ENCODE results near the gene BCO1. TPM values are rescaled to one million over a fixed set of nuclear protein-coding genes. Genes with fewer than 3 reads are reported as not detected.
A peak's percentile ranks its signal among the peaks of the same experiment; 100 is the strongest.

The BCO1 gene
- total and polyA plus RNA-seq, 4 experiments from 2014 or later: not detected

GRCh38 chr16:81318711-81319110, 80.2 kb downstream of the BCO1 start:
- POLR2A ChIA-PET (ENCODE audit: partially characterized antibody): no interaction called here
- no peak for DNase-seq
- Histone ChIP-seq H3K9me3 (ENCODE audit: control insufficient read depth in 1 of 2, low read length in 2 of 2) (no peaks in the 10 kb centered on the region), H3K36me3 (ENCODE audit: insufficient read depth, low read length) (no peaks in the 10 kb centered on the region), H3K4me1 (ENCODE audit: insufficient read depth, low read length) (peaks cover 13% of the 10 kb centered on the region), H3K27ac (ENCODE audit: low read depth, low read length) (no peak overlapping the region), H3K27me3 (ENCODE audit: insufficient read depth, low read length) (no peaks in the 10 kb centered on the region), H3K4me3 (ENCODE audit: low read length in 2 of 2) (no peak overlapping the region)
- Mint-ChIP-seq H3K27ac (no peak overlapping the region), H3K27me3 (no peaks in the 10 kb centered on the region), H3K4me3 (no peak overlapping the region), H3K36me3 (peaks cover 0 to 14% of the 10 kb centered on the region in 2 donors), H3K9me3 (no peaks in the 10 kb centered on the region), H3K4me1 (peaks cover 23 to 44% (median 26%) of the 10 kb centered on the region in 4 donors)
- intact Hi-C loops (cut with micrococcal nuclease): loop anchor here (10.0 kb wide), 4 partner anchors 514 to 1336 kb away; partner anchors contain the start of genes CDYL2, DYNLRB2 and MPHOSPH6
- CTCF ChIA-PET (ENCODE audit: partially characterized antibody): no interaction called here

- Mint-ChIP-seq H3K9me3 (no peaks in the 10 kb centered on the region), H3K27me3 (no peaks in the 10 kb centered on the region), H3K4me1 (peaks cover 18 to 42% (median 22%) of the 10 kb centered on the region in 4 donors), H3K36me3 (peaks cover 0 to 8% of the 10 kb centered on the region in 2 donors), H3K4me3 (no peak overlapping the region), H3K27ac (peak overlapping the region in 1 of 7 donors; percentile 65)
- ChIA-PET POLR2A (ENCODE audit: partially characterized antibody) (no interaction called here), CTCF (ENCODE audit: partially characterized antibody) (interaction anchor here (0.6 kb wide), 1 partner anchor 10 kb away, joined by 3 read pairs; no protein-coding TSS in a partner anchor)
- Histone ChIP-seq H3K27ac (ENCODE audit: low read depth, low read length) (no peak overlapping the region), H3K9me3 (ENCODE audit: control insufficient read depth in 1 of 2, low read length in 2 of 2) (no peaks in the 10 kb centered on the region), H3K4me3 (ENCODE audit: low read length in 2 of 2) (no peak overlapping the region), H3K27me3 (ENCODE audit: insufficient read depth, low read length) (no peaks in the 10 kb centered on the region), H3K4me1 (ENCODE audit: insufficient read depth, low read length) (peaks cover 7% of the 10 kb centered on the region), H3K36me3 (ENCODE audit: insufficient read depth, low read length) (no peaks in the 10 kb centered on the region)
- intact Hi-C loops (cut with micrococcal nuclease): loop anchor here (10.0 kb wide), 4 partner anchors 515 to 1335 kb away; partner anchors contain the start of genes CDYL2, DYNLRB2 and MPHOSPH6
- no peak for DNase-seq
Observed at GRCh38 chr16:81319221-81319912, 80.9 kb downstream of the BCO1 start.

GRCh38 chr16:81321039-81321438, 82.5 kb downstream of the BCO1 start:
- H3K9me3 Mint-ChIP-seq: no peaks in the 10 kb centered on the region
- peaks cover 19 to 39% (median 24%) of the 10 kb centered on the region in 4 donors for H3K4me1 Mint-ChIP-seq
- intact Hi-C loops (cut with micrococcal nuclease): no loop called here
- Histone ChIP-seq H3K4me3 (ENCODE audit: low read length in 2 of 2) (no peak overlapping the region), H3K4me1 (ENCODE audit: insufficient read depth, low read length) (peaks cover 2% of the 10 kb centered on the region), H3K27me3 (ENCODE audit: insufficient read depth, low read length) (no peaks in the 10 kb centered on the region), H3K27ac (ENCODE audit: low read depth, low read length) (no peak overlapping the region), H3K9me3 (ENCODE audit: control insufficient read depth in 1 of 2, low read length in 2 of 2) (no peaks in the 10 kb centered on the region), H3K36me3 (ENCODE audit: insufficient read depth, low read length) (no peaks in the 10 kb centered on the region)
- CTCF ChIA-PET (ENCODE audit: partially characterized antibody): no interaction called here
- H3K4me3 Mint-ChIP-seq: no peak overlapping the region
- H3K27ac Mint-ChIP-seq: no peak overlapping the region
- POLR2A ChIA-PET (ENCODE audit: partially characterized antibody): no interaction called here
- no peak for DNase-seq
- H3K36me3 Mint-ChIP-seq: peaks cover 3 to 7% of the 10 kb centered on the region in 2 donors
- H3K27me3 Mint-ChIP-seq: no peaks in the 10 kb centered on the region

GRCh38 chr16:81321536-81321935, 83.0 kb downstream of the BCO1 start:
- ChIA-PET CTCF (ENCODE audit: partially characterized antibody) (no interaction called here), POLR2A (ENCODE audit: partially characterized antibody) (no interaction called here)
- intact Hi-C loops (cut with micrococcal nuclease): no loop called here
- no peak overlapping the region for H3K4me3 ChIP-seq (ENCODE audit: low read length in 2 of 2)
- Mint-ChIP-seq H3K27me3 (no peaks in the 10 kb centered on the region), H3K4me1 (peaks cover 17 to 37% (median 22%) of the 10 kb centered on the region in 4 donors), H3K9me3 (no peaks in the 10 kb centered on the region), H3K4me3 (no peak overlapping the region), H3K27ac (no peak overlapping the region), H3K36me3 (peaks cover 3 to 7% of the 10 kb centered on the region in 2 donors)
- DNase-seq: no peak
- no peak overlapping the region for H3K27ac ChIP-seq (ENCODE audit: low read depth, low read length)
- no peaks in the 10 kb centered on the region for H3K9me3 ChIP-seq (ENCODE audit: control insufficient read depth in 1 of 2, low read length in 2 of 2)
- H3K4me1 ChIP-seq (ENCODE audit: insufficient read depth, low read length): no peaks in the 10 kb centered on the region
- H3K27me3 ChIP-seq (ENCODE audit: insufficient read depth, low read length): no peaks in the 10 kb centered on the region
- no peaks in the 10 kb centered on the region for H3K36me3 ChIP-seq (ENCODE audit: insufficient read depth, low read length)

GRCh38 chr16:81324808-81325207, 86.3 kb downstream of the BCO1 start:
- no peaks in the 10 kb centered on the region for H3K9me3 ChIP-seq (ENCODE audit: control insufficient read depth in 1 of 2, low read length in 2 of 2)
- no peaks in the 10 kb centered on the region for H3K4me1 ChIP-seq (ENCODE audit: insufficient read depth, low read length)
- Mint-ChIP-seq H3K9me3 (no peaks in the 10 kb centered on the region), H3K4me3 (no peak overlapping the region), H3K27me3 (no peaks in the 10 kb centered on the region), H3K27ac (no peak overlapping the region), H3K36me3 (peaks cover 4 to 11% of the 10 kb centered on the region in 2 donors), H3K4me1 (peaks cover 10 to 23% (median 17%) of the 10 kb centered on the region in 4 donors)
- no peaks in the 10 kb centered on the region for H3K36me3 ChIP-seq (ENCODE audit: insufficient read depth, low read length)
- H3K27ac ChIP-seq (ENCODE audit: low read depth, low read length): no peak overlapping the region
- H3K4me3 ChIP-seq (ENCODE audit: low read length in 2 of 2): no peak overlapping the region
- ChIA-PET POLR2A (ENCODE audit: partially characterized antibody) (interaction anchor here (1.5 kb wide), 1 partner anchor 10 kb away, joined by 3 read pairs; the partner anchor contains the start of gene GAN), CTCF (ENCODE audit: partially characterized antibody) (no interaction called here)
- intact Hi-C loops (cut with micrococcal nuclease): no loop called here
- no peaks in the 10 kb centered on the region for H3K27me3 ChIP-seq (ENCODE audit: insufficient read depth, low read length)
- no peak for DNase-seq

GRCh38 chr16:81327011-81327410, 88.5 kb downstream of the BCO1 start:
- no peaks in the 10 kb centered on the region for H3K36me3 ChIP-seq (ENCODE audit: insufficient read depth, low read length)
- no peak for DNase-seq
- CTCF ChIA-PET (ENCODE audit: partially characterized antibody): interaction anchor here (1.2 kb wide), 1 partner anchor 39 kb away, joined by 3 read pairs; no protein-coding TSS in a partner anchor
- H3K27me3 ChIP-seq (ENCODE audit: insufficient read depth, low read length): no peaks in the 10 kb centered on the region
- no peaks in the 10 kb centered on the region for H3K4me1 ChIP-seq (ENCODE audit: insufficient read depth, low read length)
- peaks cover 4 to 23% of the 10 kb centered on the region in 2 donors for H3K36me3 Mint-ChIP-seq
- H3K4me3 Mint-ChIP-seq: no peak overlapping the region
- H3K27me3 Mint-ChIP-seq: no peaks in the 10 kb centered on the region
- intact Hi-C loops (cut with micrococcal nuclease): no loop called here
- H3K4me3 ChIP-seq (ENCODE audit: low read length in 2 of 2): no peak overlapping the region
- no peak overlapping the region for H3K27ac ChIP-seq (ENCODE audit: low read depth, low read length)
- POLR2A ChIA-PET (ENCODE audit: partially characterized antibody): no interaction called here
- no peak overlapping the region for H3K27ac Mint-ChIP-seq
- peaks cover 10 to 28% (median 14%) of the 10 kb centered on the region in 4 donors for H3K4me1 Mint-ChIP-seq
- no peaks in the 10 kb centered on the region for H3K9me3 Mint-ChIP-seq
- H3K9me3 ChIP-seq (ENCODE audit: control insufficient read depth in 1 of 2, low read length in 2 of 2): no peaks in the 10 kb centered on the region

GRCh38 chr16:81327447-81328196, 89.1 kb downstream of the BCO1 start:
- Histone ChIP-seq H3K36me3 (ENCODE audit: insufficient read depth, low read length) (no peaks in the 10 kb centered on the region), H3K27me3 (ENCODE audit: insufficient read depth, low read length) (no peaks in the 10 kb centered on the region), H3K4me1 (ENCODE audit: insufficient read depth, low read length) (no peaks in the 10 kb centered on the region), H3K4me3 (ENCODE audit: low read length in 2 of 2) (no peak overlapping the region), H3K9me3 (ENCODE audit: control insufficient read depth in 1 of 2, low read length in 2 of 2) (no peaks in the 10 kb centered on the region), H3K27ac (ENCODE audit: low read depth, low read length) (no peak overlapping the region)
- ChIA-PET POLR2A (ENCODE audit: partially characterized antibody) (no interaction called here), CTCF (ENCODE audit: partially characterized antibody) (interaction anchor here (1.2 kb wide), 1 partner anchor 38 kb away, joined by 3 read pairs; no protein-coding TSS in a partner anchor)
- H3K4me1 Mint-ChIP-seq: peaks cover 12 to 28% (median 16%) of the 10 kb centered on the region in 4 donors
- H3K27me3 Mint-ChIP-seq: no peaks in the 10 kb centered on the region
- H3K36me3 Mint-ChIP-seq: peaks cover 8 to 23% of the 10 kb centered on the region in 2 donors
- no peaks in the 10 kb centered on the region for H3K9me3 Mint-ChIP-seq
- H3K4me3 Mint-ChIP-seq: no peak overlapping the region
- intact Hi-C loops (cut with micrococcal nuclease): no loop called here
- no peak for DNase-seq
- no peak overlapping the region for H3K27ac Mint-ChIP-seq

Data from CD4-positive, alpha-beta memory T cell (primary cell).